ENCODE measurements around the gene TNFAIP8L2. TPM values are rescaled to one million over a fixed set of nuclear protein-coding genes. Genes with fewer than 3 reads are reported as not detected.

The TNFAIP8L2 gene
- total and polyA plus RNA-seq, 8 donors = 2.5 to 14.5 (median 3.0) TPM

DNA sequence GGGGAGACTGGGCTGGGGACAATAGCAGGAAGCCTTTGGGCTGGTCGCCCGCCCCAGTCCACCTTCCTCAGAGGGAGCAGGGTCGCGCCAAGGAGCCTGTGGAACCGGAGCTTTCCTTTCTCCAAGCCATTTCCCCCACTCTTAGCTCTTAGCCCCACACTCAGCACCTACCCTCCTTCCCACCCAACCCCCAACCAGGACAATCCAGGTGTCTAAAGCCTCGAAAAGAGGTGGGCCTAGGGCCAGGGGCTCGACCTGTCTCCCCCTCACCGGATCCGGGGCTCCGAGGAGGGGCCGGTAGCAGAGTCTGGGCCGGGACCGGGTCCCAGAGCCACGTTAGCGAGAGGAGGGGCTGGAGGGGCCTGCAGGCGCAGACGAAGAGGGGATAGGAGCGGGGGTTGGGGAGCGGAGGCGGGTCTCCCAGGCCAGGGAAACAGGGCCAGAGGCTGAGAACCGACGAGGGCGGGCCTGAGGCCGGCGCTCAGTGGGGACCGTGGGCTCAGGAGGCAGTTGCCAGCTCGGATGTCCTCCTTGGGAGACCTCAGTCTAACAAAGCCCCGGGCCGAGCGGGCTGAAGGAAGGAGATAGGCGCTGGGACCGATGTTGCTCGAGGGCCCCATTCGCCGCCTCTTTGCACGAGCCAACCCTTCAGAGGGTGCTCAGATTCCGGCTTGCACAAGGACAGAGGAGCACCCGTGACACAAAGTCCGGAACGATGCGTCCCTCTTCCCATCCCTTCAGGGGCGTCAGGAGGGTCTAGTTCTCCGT, 11.0 kb upstream of the TNFAIP8L2 start:
- TF ChIP-seq, protein P1, sequence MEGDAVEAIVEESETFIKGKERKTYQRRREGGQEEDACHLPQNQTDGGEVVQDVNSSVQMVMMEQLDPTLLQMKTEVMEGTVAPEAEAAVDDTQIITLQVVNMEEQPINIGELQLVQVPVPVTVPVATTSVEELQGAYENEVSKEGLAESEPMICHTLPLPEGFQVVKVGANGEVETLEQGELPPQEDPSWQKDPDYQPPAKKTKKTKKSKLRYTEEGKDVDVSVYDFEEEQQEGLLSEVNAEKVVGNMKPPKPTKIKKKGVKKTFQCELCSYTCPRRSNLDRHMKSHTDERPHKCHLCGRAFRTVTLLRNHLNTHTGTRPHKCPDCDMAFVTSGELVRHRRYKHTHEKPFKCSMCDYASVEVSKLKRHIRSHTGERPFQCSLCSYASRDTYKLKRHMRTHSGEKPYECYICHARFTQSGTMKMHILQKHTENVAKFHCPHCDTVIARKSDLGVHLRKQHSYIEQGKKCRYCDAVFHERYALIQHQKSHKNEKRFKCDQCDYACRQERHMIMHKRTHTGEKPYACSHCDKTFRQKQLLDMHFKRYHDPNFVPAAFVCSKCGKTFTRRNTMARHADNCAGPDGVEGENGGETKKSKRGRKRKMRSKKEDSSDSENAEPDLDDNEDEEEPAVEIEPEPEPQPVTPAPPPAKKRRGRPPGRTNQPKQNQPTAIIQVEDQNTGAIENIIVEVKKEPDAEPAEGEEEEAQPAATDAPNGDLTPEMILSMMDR (IDR thresholded peaks at IDR 0.05) = no peak

DNA sequence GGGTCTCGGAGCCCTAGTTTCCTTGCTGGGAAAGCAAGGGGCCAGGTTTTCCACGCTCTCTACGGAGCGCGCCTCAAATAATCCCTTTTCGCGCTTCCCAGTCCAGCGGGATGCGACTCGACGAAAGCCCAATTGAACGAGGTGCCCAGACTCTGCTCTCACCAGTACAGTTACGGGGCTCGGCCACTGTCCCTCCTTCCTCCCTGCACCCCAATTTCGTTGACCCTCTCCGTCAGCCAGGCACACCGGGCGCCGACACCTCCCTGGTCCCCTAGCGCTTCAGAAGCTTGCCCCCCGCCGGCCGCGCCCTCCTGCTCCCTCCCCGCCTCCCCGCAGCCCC, 10.4 kb upstream of the TNFAIP8L2 start:
- Histone ChIP-seq H3K27ac (peak overlapping the region in 1 of 2 donors; percentile 53), H3K4me1 (peaks cover 8 to 30% of the 10 kb centered on the region in 2 donors), H3K36me3 (no peaks in the 10 kb centered on the region), H3K4me3 (peak overlapping the region; percentile 79 to 81), H3K27me3 (peaks cover 0 to 17% of the 10 kb centered on the region in 2 donors), H3K9me3 (no peaks in the 10 kb centered on the region)
- intact Hi-C loops (cut with DNase I) = no loop called here
- peak; percentile 5 for ATAC-seq
- TF ChIP-seq, protein P1 (IDR thresholded peaks at IDR 0.05) = no peak
- DNase-seq = peak in 1 of 4 donors; percentile 29

More for the DNA sequence above, 11.0 kb upstream of the TNFAIP8L2 start:
- Histone ChIP-seq H3K27me3 (peaks cover 0 to 17% of the 10 kb centered on the region in 2 donors), H3K9me3 (no peaks in the 10 kb centered on the region), H3K4me1 (peaks cover 8 to 30% of the 10 kb centered on the region in 2 donors), H3K27ac (peak overlapping the region in 1 of 2 donors; percentile 53), H3K4me3 (peak overlapping the region; percentile 79 to 81), H3K36me3 (no peaks in the 10 kb centered on the region)
- intact Hi-C loops (cut with DNase I) = no loop called here
- DNase-seq = peak in 2 of 4 donors; percentile 23 to 35
- peak; percentile 36 for ATAC-seq

DNA sequence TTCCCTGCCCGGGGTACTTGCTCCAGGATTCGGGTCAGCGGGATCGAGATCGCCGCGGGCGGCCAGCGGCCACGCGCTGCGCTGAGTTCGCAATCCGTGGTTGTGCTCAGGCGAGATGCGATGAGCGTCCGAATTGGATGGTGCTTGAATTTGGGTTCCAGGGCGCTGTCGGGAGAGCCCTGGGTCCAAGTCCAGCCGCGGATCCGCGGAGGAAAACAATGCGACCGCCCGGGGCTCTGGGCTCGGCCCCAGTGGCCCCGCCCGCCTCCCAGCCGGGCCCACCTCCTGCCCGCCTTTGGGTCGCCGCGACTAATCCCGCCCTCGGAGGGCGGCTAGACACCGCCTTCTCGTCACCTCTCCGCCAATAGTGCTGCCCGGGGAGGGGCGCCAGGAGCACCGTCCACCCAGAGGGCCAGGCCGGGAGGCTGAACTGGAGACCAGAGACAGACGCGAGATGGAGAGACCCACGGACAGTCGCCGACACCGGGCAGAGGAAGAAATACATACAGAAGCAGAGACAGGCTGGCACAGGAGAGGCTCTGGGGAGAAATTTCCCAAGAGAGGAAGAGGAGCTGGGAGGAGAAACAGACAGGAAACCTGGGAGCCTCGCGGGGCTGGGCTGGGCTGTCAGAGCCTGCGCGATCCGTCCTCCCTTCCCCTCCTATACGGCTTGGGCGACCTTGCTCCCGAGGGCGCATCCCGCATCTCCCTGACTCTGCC, 9.9 kb upstream of the TNFAIP8L2 start, which contains the start of gene SEMA6C:
Gene SEMA6C (minus strand): TSS at position 220 of the 720 bp plus-strand sequence. CDS start 4,010 bp downstream, outside the sequence.
- no peaks in the 10 kb centered on the region for H3K9me3 ChIP-seq
- H3K27me3 ChIP-seq = peaks cover 0 to 17% of the 10 kb centered on the region in 2 donors
- H3K36me3 ChIP-seq = no peaks in the 10 kb centered on the region
- TF ChIP-seq, protein P1 (IDR thresholded peaks at IDR 0.05) = no peak
- intact Hi-C loops (cut with DNase I) = no loop called here
- peak within 1 kb of the TSS; percentile 53 to 64 for H3K27ac ChIP-seq
- H3K4me1 ChIP-seq = peaks cover 8 to 30% of the 10 kb centered on the region in 2 donors
- DNase-seq (peak; percentile 91 to 99 (median 96)), ATAC-seq (peak; percentile 99)
- H3K4me3 ChIP-seq = peak within 1 kb of the TSS; percentile 79 to 81

DNA sequence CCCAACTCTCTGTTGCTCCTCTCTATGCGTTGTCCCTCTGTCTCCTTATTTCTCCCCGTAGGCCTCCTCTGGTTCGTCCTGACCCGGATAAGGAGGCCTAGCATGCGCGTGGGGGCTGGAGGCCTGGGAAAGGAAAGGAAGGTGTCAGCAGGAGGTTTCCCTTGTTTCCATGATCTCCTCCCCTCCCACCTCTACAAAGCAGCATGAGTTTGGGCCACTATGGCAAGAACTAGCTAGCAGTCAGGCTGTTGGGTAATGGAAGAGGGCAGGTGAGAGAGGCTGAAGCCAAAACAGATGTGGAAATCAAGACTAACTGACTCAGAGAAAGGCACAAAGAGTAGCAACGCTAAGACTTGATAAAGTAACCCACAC, 9.3 kb upstream of the TNFAIP8L2 start:
- Histone ChIP-seq H3K9me3 (no peaks in the 10 kb centered on the region), H3K27me3 (peaks cover 0 to 17% of the 10 kb centered on the region in 2 donors), H3K27ac (peak overlapping the region; percentile 53 to 64), H3K36me3 (no peaks in the 10 kb centered on the region), H3K4me3 (peak overlapping the region; percentile 79 to 81), H3K4me1 (peaks cover 8 to 30% of the 10 kb centered on the region in 2 donors)
- ATAC-seq (no peak), DNase-seq (no peak)
- intact Hi-C loops (cut with DNase I) = no loop called here
- TF ChIP-seq, protein P1 (IDR thresholded peaks at IDR 0.05) = no peak

DNA sequence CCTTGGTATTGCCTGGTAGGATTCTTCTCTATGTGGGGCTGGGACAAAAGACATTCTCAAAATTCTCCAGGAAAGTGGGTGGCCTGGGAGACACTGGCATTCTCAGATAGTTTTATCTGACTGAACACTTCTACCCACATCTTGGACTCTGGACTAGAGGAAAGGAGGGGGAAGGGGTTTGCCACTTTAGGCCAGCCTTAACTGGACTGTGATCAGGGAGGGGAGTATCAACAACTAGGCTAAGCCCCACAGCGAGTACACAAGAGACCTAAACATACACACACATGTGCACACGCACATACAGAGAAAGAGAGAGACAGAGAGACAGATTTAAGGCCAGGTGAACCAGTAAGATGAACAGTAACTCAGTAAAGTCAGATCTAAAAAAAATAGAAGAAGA, 8.8 kb upstream of the TNFAIP8L2 start:
- H3K27ac ChIP-seq = peak overlapping the region in 1 of 2 donors; percentile 53
- peaks cover 8 to 30% of the 10 kb centered on the region in 2 donors for H3K4me1 ChIP-seq
- DNase-seq = no peak
- no peak overlapping the region for H3K4me3 ChIP-seq
- no peak for ATAC-seq
- intact Hi-C loops (cut with DNase I) = no loop called here
- TF ChIP-seq, protein P1 (IDR thresholded peaks at IDR 0.05) = no peak
- H3K9me3 ChIP-seq = no peaks in the 10 kb centered on the region
- peaks cover 0 to 17% of the 10 kb centered on the region in 2 donors for H3K27me3 ChIP-seq
- no peaks in the 10 kb centered on the region for H3K36me3 ChIP-seq
